ENCODE results near the gene HS6ST3. TPM values are rescaled to one million over a fixed set of nuclear protein-coding genes. Genes with fewer than 3 reads are reported as not detected.
"Not testable (repeated sequence)": the region's sequence is repeated elsewhere in the genome, so short reads cannot be mapped to it uniquely, and the experiment has no call there.

Gene HS6ST3
- total RNA-seq (2.2 and 2.4 TPM in 2 replicates), polyA plus RNA-seq (1.7 and 2.7 TPM in 2 replicates)

DNA sequence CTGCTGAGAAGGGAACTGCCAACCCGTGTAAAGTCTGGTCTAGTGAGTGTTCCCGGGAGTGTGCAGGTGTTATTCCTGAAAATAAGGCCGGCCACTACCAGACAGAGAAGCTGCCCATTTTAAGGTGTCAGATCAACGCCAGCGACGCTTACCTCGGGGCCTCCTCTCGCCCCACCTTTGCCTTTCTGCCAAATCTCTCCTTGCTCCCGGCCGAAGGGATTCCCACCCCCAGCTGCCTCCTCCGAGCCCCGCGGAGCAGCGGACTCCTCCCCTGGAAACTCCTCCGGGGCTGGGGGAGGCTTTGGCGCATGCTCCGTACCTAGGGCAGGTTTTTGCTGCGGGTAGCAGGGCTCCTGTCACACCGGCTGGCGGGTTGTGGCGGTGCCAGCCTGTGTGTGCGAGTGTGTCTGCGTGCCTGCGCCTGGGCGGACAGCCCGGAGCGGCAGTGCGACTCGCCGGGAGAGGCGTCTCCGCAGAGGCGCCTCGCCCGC, at the start of gene HS6ST3:
Gene HS6ST3 (plus strand): TSS at position 359 of the 491 bp plus-strand sequence.
- no peaks in the 10 kb centered on the region for H3K9me2 ChIP-seq (replicated peaks; ENCODE audit: insufficient read depth)
- under 1% methylated on average over 30 of the region's 35 CpGs for WGBS (ENCODE audit: low lambda C conversion rate, missing lambda C conversion rate)
- no peak for TF ChIP-seq EZH2phosphoT487 (IDR thresholded peaks at IDR 0.05; ENCODE audit: low read depth, severe bottlenecking, unreplicated experiment)
- TF ChIP-seq, protein P1, sequence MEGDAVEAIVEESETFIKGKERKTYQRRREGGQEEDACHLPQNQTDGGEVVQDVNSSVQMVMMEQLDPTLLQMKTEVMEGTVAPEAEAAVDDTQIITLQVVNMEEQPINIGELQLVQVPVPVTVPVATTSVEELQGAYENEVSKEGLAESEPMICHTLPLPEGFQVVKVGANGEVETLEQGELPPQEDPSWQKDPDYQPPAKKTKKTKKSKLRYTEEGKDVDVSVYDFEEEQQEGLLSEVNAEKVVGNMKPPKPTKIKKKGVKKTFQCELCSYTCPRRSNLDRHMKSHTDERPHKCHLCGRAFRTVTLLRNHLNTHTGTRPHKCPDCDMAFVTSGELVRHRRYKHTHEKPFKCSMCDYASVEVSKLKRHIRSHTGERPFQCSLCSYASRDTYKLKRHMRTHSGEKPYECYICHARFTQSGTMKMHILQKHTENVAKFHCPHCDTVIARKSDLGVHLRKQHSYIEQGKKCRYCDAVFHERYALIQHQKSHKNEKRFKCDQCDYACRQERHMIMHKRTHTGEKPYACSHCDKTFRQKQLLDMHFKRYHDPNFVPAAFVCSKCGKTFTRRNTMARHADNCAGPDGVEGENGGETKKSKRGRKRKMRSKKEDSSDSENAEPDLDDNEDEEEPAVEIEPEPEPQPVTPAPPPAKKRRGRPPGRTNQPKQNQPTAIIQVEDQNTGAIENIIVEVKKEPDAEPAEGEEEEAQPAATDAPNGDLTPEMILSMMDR (IDR thresholded peaks at IDR 0.05; ENCODE audit: poor library complexity): no peak
- peak; percentile 30 for TF ChIP-seq EZH2 (IDR thresholded peaks at IDR 0.05; ENCODE audit: borderline replicate concordance)
- H2AFZ ChIP-seq: peak within 1 kb of the TSS; percentile 78
- no peaks in the 10 kb centered on the region for H3K36me3 ChIP-seq (replicated peaks; ENCODE audit: insufficient read depth, low read depth)
- no peaks in the 10 kb centered on the region for H3K79me2 ChIP-seq
- H3K27me3 ChIP-seq: peaks cover 78% of the 10 kb centered on the region
- no peak for DNase-seq (ENCODE audit: low spot score)
- no peak within 1 kb of the TSS for H3K27ac ChIP-seq
- peak within 1 kb of the TSS; percentile 100 for H3K4me2 ChIP-seq
- no peaks in the 10 kb centered on the region for H3K9me3 ChIP-seq (ENCODE audit: low read depth)
- peaks cover 5% of the 10 kb centered on the region for H3K4me1 ChIP-seq (ENCODE audit: insufficient read depth)
- no peaks in the 10 kb centered on the region for H4K20me1 ChIP-seq (ENCODE audit: insufficient read depth, poor library complexity, severe bottlenecking)
- peak within 1 kb of the TSS; percentile 70 for H3K4me3 ChIP-seq

DNA sequence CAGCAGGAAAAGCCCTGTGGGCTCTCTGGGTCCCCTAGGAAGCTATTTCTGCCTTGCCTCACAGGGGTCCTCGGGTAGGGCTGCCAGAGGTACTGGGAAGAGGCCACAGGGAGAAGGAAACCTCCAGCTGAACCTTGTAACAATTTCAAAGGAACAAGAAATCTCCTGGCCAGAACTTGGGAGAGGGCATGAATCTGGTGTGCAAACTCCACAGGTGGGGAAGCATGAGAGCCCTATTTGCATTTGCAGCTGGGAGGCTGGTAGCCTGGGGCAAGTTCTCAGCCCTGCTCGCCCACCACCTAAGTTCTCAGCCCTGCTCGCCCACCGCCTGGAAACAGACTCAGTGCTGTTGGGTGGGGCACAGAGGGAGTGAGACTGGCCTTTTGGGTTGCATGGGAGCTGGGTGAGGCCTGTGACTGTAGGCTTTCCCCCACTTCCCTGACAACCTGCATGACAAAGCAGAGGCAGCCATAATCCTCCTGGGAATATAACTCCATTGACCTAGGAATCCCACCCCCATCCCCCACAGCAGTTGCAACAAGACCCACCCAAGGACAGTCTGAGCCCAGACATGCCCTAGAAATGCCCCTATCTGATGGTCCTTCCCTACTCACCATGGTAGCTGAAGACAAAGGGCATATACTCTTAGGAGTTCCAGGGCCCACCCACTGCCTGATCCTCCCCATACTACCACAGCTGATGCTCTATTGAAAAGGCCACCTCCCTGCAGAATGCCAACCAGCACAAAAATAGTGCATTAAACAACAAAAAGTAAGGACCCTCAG, 48.4 kb upstream of the HS6ST3 start:
- no peak overlapping the region for H3K4me3 ChIP-seq
- no peaks in the 10 kb centered on the region for H3K9me3 ChIP-seq (ENCODE audit: low read depth)
- no peaks in the 10 kb centered on the region for H3K27me3 ChIP-seq
- no peak overlapping the region for H2AFZ ChIP-seq
- no peak for DNase-seq (ENCODE audit: low spot score)
- peaks cover 5% of the 10 kb centered on the region for H4K20me1 ChIP-seq (ENCODE audit: insufficient read depth, poor library complexity, severe bottlenecking)
- H3K9me2 ChIP-seq (replicated peaks; ENCODE audit: insufficient read depth): no peaks in the 10 kb centered on the region
- H3K79me2 ChIP-seq: peaks cover 93% of the 10 kb centered on the region
- TF ChIP-seq, protein P1 (IDR thresholded peaks at IDR 0.05; ENCODE audit: poor library complexity): no peak
- TF ChIP-seq EZH2phosphoT487 (IDR thresholded peaks at IDR 0.05; ENCODE audit: low read depth, severe bottlenecking, unreplicated experiment) (no peak), EZH2 (IDR thresholded peaks at IDR 0.05; ENCODE audit: borderline replicate concordance) (no peak)
- no peak overlapping the region for H3K27ac ChIP-seq
- H3K4me1 ChIP-seq (ENCODE audit: insufficient read depth): no peaks in the 10 kb centered on the region
- WGBS (ENCODE audit: low lambda C conversion rate, missing lambda C conversion rate): 96% methylated on average over 4 of the region's 4 CpGs
- no peaks in the 10 kb centered on the region for H3K36me3 ChIP-seq (replicated peaks; ENCODE audit: insufficient read depth, low read depth)
- no peak overlapping the region for H3K4me2 ChIP-seq

DNA sequence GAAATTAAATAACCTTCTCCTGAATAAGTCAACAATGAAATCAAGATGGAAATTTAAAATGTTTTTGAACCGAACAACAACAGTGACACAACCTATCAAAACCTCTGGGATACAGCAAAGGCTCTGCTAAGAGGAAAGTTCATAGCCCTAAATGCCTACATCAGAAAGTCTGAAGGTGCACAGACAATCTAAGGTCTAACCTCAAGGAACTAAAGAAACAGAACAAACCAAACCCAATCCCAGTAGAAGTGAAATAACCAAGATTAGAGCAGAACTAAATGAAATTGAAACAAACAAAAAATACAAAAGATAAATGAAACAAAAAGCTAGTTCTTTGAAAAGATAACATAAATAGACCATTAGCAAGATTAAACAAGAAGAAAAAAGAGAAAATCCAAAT, 45.7 kb upstream of the HS6ST3 start:
- Histone ChIP-seq H3K79me2 (peaks cover 93% of the 10 kb centered on the region), H3K27ac (no peak overlapping the region), H3K4me2 (no peak overlapping the region), H3K4me3 (no peak overlapping the region), H3K9me3 (ENCODE audit: low read depth) (no peaks in the 10 kb centered on the region), H3K36me3 (replicated peaks; ENCODE audit: insufficient read depth, low read depth) (no peaks in the 10 kb centered on the region), H3K4me1 (ENCODE audit: insufficient read depth) (no peaks in the 10 kb centered on the region), H2AFZ (no peak overlapping the region), H4K20me1 (ENCODE audit: insufficient read depth, poor library complexity, severe bottlenecking) (peaks cover 5% of the 10 kb centered on the region), H3K27me3 (no peaks in the 10 kb centered on the region), H3K9me2 (replicated peaks; ENCODE audit: insufficient read depth) (no peaks in the 10 kb centered on the region)
- WGBS (ENCODE audit: low lambda C conversion rate, missing lambda C conversion rate): 100% methylated on average over 1 of the region's 1 CpG
- TF ChIP-seq EZH2 (IDR thresholded peaks at IDR 0.05; ENCODE audit: borderline replicate concordance) (no peak), EZH2phosphoT487 (IDR thresholded peaks at IDR 0.05; ENCODE audit: low read depth, severe bottlenecking, unreplicated experiment) (no peak)
- TF ChIP-seq, protein P1 (IDR thresholded peaks at IDR 0.05; ENCODE audit: poor library complexity): no peak
- DNase-seq (ENCODE audit: low spot score): no peak

DNA sequence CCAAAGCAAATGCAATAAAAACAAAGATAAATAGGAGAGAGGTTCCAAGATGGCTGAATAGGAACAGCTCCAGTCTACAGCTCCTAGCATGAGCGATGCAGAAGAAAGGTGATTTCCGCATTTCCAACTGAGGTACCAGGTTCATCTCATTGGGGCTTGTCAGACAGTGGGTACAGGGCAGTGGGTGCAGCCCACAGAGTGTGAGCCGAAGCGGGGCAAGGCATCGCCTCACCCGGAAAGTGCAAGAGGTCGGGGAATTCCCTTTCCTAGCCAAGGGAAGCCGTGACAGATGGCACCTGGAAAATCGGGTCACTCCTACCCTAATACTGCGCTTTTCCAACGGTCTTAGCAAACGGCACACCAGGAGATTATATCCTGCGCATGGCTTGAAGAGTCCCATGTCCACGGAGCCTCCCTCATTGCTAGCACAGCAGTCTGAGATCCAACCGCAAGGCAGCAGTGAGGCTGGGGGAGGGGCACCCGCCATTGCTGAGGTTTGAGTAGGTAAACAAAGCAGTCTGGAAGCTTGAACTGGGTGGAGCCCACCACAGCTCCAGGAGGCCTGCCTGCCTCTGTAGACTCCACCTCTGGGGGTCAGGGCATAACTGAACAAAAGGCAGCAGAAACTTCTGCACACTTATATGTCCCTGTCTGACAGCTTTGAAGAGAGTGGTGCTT, 43.3 kb upstream of the HS6ST3 start:
- 97% methylated on average over 16 of the region's 16 CpGs for WGBS (ENCODE audit: low lambda C conversion rate, missing lambda C conversion rate)
- not testable (repeated sequence) for H3K4me1 ChIP-seq (ENCODE audit: insufficient read depth)

GRCh38 chr13:96050955-96051354, 39.0 kb upstream of the HS6ST3 start:
- H3K4me3 ChIP-seq; H3K27ac ChIP-seq; H4K20me1 ChIP-seq (ENCODE audit: insufficient read depth, poor library complexity, severe bottlenecking); H2AFZ ChIP-seq; H3K4me1 ChIP-seq (ENCODE audit: insufficient read depth); H3K4me2 ChIP-seq; DNase-seq (ENCODE audit: low spot score); H3K27me3 ChIP-seq; H3K36me3 ChIP-seq (replicated peaks; ENCODE audit: insufficient read depth, low read depth); H3K9me3 ChIP-seq (ENCODE audit: low read depth); H3K9me2 ChIP-seq (replicated peaks; ENCODE audit: insufficient read depth): not testable (repeated sequence)
- WGBS (ENCODE audit: low lambda C conversion rate, missing lambda C conversion rate): 92% methylated on average over 4 of the region's 4 CpGs
- peaks cover 54% of the 10 kb centered on the region for H3K79me2 ChIP-seq

More for the DNA sequence above, 43.3 kb upstream of the HS6ST3 start:
- H3K9me2 ChIP-seq (replicated peaks; ENCODE audit: insufficient read depth); H2AFZ ChIP-seq; H3K36me3 ChIP-seq (replicated peaks; ENCODE audit: insufficient read depth, low read depth); H3K27ac ChIP-seq; H3K27me3 ChIP-seq; H3K4me2 ChIP-seq; H4K20me1 ChIP-seq (ENCODE audit: insufficient read depth, poor library complexity, severe bottlenecking); H3K9me3 ChIP-seq (ENCODE audit: low read depth); DNase-seq (ENCODE audit: low spot score); H3K4me3 ChIP-seq: not testable (repeated sequence)
- H3K79me2 ChIP-seq: peaks cover 85% of the 10 kb centered on the region

All from hepatocyte (in vitro differentiated cells).